ENCODE data around the gene MYBPHL. TPM values are rescaled to one million over a fixed set of nuclear protein-coding genes. Genes with fewer than 3 reads are reported as not detected.

MYBPHL gene
- total and polyA plus RNA-seq, 2 donors (not counting 1 experiment from before 2014, with no cell fraction given): not detected

DNA sequence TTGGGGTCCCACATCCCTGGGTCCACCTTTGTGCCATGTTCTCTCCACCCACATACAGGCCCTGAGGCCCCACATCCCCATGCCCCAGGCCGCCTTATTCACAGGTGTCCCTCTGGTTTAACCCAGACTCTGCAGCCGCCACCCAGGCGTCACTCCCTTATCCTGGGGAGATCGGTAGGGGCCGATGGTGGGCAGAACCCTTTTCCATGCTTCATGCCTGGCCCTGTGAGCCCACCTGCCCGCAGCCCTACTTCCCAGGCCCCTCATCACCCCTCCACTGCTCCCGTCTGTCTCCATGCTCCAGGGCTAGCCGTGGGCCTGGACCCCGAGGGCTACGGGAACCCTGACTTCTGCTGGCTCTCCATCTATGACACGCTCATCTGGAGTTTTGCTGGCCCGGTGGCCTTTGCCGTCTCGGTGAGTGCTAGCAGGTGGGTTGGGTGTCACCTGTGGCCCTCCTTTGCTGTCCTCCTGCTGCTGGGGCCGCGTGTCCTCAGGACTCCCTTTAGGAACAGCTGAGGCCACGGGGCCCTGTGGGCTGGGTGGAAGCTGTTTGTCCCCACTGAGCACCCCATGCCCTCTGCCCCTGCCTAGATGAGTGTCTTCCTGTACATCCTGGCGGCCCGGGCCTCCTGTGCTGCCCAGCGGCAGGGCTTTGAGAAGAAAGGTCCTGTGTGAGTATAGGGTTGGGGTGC is 36.0 kb downstream of the MYBPHL start:
- Histone ChIP-seq H3K9me3 (ENCODE audit: control insufficient read depth, insufficient read depth, low read depth, low read length) (no peaks in the 10 kb centered on the region), H3K36me3 (ENCODE audit: control insufficient read depth, insufficient read depth, low read length) (no peaks in the 10 kb centered on the region), H3K27me3 (ENCODE audit: control insufficient read depth, insufficient read depth, low read length) (no peaks in the 10 kb centered on the region), H4K20me1 (ENCODE audit: control insufficient read depth, extremely low read depth, insufficient read depth, low read length) (no peaks in the 10 kb centered on the region), H3K9ac (ENCODE audit: insufficient read depth, low read length) (no peak overlapping the region), H3K4me1 (ENCODE audit: control insufficient read depth, extremely low read depth, insufficient read depth, low read length) (peaks cover 6% of the 10 kb centered on the region), H3K4me2 (ENCODE audit: extremely low read depth, insufficient read depth, low read length) (no peak overlapping the region), H2AFZ (ENCODE audit: low read length) (no peak overlapping the region), H3K4me3 (replicated peaks in 1 of 4; ENCODE audit: control extremely low read depth in 1 of 4, insufficient read depth in 1 of 4, low read depth in 3 of 4, low read length in 4 of 4) (no peak overlapping the region), H3K79me2 (ENCODE audit: control insufficient read depth, insufficient read depth, low read length) (no peaks in the 10 kb centered on the region), H3K27ac (ENCODE audit: insufficient read depth, low read length) (no peak overlapping the region)
- TF ChIP-seq EZH2 (IDR thresholded peaks at IDR 0.05; ENCODE audit: low read length, missing control alignments) (no peak), CTCF (conservative IDR thresholded peaks at IDR 0.05 in 1 of 2, IDR thresholded peaks at IDR 0.05 in 1 of 2; ENCODE audit: low read depth in 1 of 2, low read length in 2 of 2) (no peak)
- DNase-seq (ENCODE audit: low read depth in 2 of 2): no peak

- H2AFZ ChIP-seq (ENCODE audit: low read length): no peak overlapping the region
- H3K27ac ChIP-seq (ENCODE audit: insufficient read depth, low read length): no peak overlapping the region
- no peaks in the 10 kb centered on the region for H4K20me1 ChIP-seq (ENCODE audit: control insufficient read depth, extremely low read depth, insufficient read depth, low read length)
- peaks cover 3% of the 10 kb centered on the region for H3K4me1 ChIP-seq (ENCODE audit: control insufficient read depth, extremely low read depth, insufficient read depth, low read length)
- H3K9me3 ChIP-seq (ENCODE audit: control insufficient read depth, insufficient read depth, low read depth, low read length): no peaks in the 10 kb centered on the region
- no peak for TF ChIP-seq CTCF (conservative IDR thresholded peaks at IDR 0.05 in 1 of 2, IDR thresholded peaks at IDR 0.05 in 1 of 2; ENCODE audit: low read depth in 1 of 2, low read length in 2 of 2)
- no peak for TF ChIP-seq EZH2 (IDR thresholded peaks at IDR 0.05; ENCODE audit: low read length, missing control alignments)
- no peak overlapping the region for H3K9ac ChIP-seq (ENCODE audit: insufficient read depth, low read length)
- H3K4me2 ChIP-seq (ENCODE audit: extremely low read depth, insufficient read depth, low read length): no peak overlapping the region
- H3K79me2 ChIP-seq (ENCODE audit: control insufficient read depth, insufficient read depth, low read length): no peaks in the 10 kb centered on the region
- no peaks in the 10 kb centered on the region for H3K27me3 ChIP-seq (ENCODE audit: control insufficient read depth, insufficient read depth, low read length)
- no peak for DNase-seq (ENCODE audit: low read depth in 2 of 2)
- no peaks in the 10 kb centered on the region for H3K36me3 ChIP-seq (ENCODE audit: control insufficient read depth, insufficient read depth, low read length)
- no peak overlapping the region for H3K4me3 ChIP-seq (replicated peaks in 1 of 4; ENCODE audit: control extremely low read depth in 1 of 4, insufficient read depth in 1 of 4, low read depth in 3 of 4, low read length in 4 of 4)
Measured at GRCh38 chr1:109269981-109270622, 36.7 kb downstream of the MYBPHL start.

DNA sequence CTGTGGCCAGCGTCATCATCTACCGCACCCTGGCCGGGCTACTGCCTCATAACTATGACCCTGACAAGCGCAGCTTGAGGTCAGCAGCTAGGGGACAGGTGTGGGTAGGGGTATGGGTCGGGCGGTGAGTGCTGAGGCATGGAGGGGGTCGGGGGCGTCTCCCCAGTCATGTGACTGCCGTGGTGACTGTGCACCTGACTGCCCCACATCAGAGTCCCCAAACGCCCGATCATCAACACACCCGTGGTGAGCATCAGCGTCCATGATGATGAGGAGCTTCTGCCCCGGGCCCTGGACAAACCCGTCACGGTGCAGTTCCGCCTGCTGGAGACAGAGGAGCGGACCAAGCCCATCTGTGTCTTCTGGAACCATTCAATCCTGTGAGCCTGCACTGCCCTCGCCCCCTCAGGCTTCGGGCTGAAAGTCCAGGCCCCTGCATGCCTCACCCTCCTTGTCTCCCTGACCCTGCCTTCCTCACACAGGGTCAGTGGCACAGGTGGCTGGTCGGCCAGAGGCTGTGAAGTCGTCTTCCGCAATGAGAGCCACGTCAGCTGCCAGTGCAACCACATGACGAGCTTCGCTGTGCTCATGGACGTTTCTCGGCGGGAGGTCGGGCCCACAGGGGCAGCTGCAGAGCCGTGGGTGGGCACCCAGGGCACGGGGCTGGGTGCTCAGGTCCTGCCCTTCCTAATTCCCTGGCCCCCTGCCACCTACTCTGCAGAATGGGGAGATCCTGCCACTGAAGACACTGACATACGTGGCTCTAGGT is 37.4 kb downstream of the MYBPHL start:
- no peaks in the 10 kb centered on the region for H3K27me3 ChIP-seq (ENCODE audit: control insufficient read depth, insufficient read depth, low read length)
- H2AFZ ChIP-seq (ENCODE audit: low read length): no peak overlapping the region

More for the DNA sequence above, 37.4 kb downstream of the MYBPHL start:
- Histone ChIP-seq H3K36me3 (ENCODE audit: control insufficient read depth, insufficient read depth, low read length) (no peaks in the 10 kb centered on the region), H3K27ac (ENCODE audit: insufficient read depth, low read length) (no peak overlapping the region), H3K79me2 (ENCODE audit: control insufficient read depth, insufficient read depth, low read length) (no peaks in the 10 kb centered on the region), H3K9me3 (ENCODE audit: control insufficient read depth, insufficient read depth, low read depth, low read length) (no peaks in the 10 kb centered on the region), H3K4me3 (replicated peaks in 1 of 4; ENCODE audit: control extremely low read depth in 1 of 4, insufficient read depth in 1 of 4, low read depth in 3 of 4, low read length in 4 of 4) (no peak overlapping the region), H3K4me2 (ENCODE audit: extremely low read depth, insufficient read depth, low read length) (no peak overlapping the region), H3K4me1 (ENCODE audit: control insufficient read depth, extremely low read depth, insufficient read depth, low read length) (no peaks in the 10 kb centered on the region), H3K9ac (ENCODE audit: insufficient read depth, low read length) (no peak overlapping the region), H4K20me1 (ENCODE audit: control insufficient read depth, extremely low read depth, insufficient read depth, low read length) (no peaks in the 10 kb centered on the region)
- TF ChIP-seq CTCF (conservative IDR thresholded peaks at IDR 0.05 in 1 of 2, IDR thresholded peaks at IDR 0.05 in 1 of 2; ENCODE audit: low read depth in 1 of 2, low read length in 2 of 2) (no peak), EZH2 (IDR thresholded peaks at IDR 0.05; ENCODE audit: low read length, missing control alignments) (no peak)
- no peak for DNase-seq (ENCODE audit: low read depth in 2 of 2)
